Breast epithelium (tissue), 3 donors: ENCODE results near the gene ESPNL.

Source experiments
- POLR2AphosphoS5 ChIP-seq, 3 donors: sonication (generic); formaldehyde crosslinking; IDR thresholded peaks; one replicate each; pipeline ENCODE4 v1.6.1; 2017; ENCODE audit warnings: antibody characterized with exemption in 3 of 3
- TF ChIP-seq, protein P1 (sequence below), 3 donors: fragments of 450-650 bp; IDR thresholded peaks; one replicate each; pipeline ENCODE4 v1.5.1; 2016 to 2017; ENCODE audit warnings: antibody characterized with exemption in 3 of 3, mild to moderate bottlenecking in 3 of 3, moderate library complexity in 3 of 3

DNA sequence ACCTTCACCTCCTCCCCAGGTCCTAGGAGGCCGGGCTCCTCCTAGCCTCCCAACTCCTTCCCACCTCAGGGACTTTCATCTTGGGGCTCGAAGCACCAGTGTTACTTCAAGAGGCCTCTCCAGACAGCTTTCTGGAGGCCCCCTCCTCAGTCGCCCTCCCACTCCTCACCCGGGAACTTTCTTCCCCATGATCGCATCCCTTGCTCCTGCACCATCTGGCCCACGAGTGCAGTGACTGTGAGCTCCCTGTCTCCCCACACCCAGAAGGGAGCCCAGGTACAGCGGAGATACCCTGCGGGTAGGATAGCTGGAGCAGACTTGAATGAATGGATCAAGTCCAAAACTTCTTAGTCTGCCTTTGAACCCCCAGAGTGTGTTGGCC, 64.8 kb downstream of the ESPNL start:
- TF ChIP-seq, protein P1, sequence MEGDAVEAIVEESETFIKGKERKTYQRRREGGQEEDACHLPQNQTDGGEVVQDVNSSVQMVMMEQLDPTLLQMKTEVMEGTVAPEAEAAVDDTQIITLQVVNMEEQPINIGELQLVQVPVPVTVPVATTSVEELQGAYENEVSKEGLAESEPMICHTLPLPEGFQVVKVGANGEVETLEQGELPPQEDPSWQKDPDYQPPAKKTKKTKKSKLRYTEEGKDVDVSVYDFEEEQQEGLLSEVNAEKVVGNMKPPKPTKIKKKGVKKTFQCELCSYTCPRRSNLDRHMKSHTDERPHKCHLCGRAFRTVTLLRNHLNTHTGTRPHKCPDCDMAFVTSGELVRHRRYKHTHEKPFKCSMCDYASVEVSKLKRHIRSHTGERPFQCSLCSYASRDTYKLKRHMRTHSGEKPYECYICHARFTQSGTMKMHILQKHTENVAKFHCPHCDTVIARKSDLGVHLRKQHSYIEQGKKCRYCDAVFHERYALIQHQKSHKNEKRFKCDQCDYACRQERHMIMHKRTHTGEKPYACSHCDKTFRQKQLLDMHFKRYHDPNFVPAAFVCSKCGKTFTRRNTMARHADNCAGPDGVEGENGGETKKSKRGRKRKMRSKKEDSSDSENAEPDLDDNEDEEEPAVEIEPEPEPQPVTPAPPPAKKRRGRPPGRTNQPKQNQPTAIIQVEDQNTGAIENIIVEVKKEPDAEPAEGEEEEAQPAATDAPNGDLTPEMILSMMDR (IDR thresholded peaks at IDR 0.05) = no peak
- no peak for TF ChIP-seq POLR2AphosphoS5 (IDR thresholded peaks at IDR 0.05)
